GM23338 (cell line): Measurements from ENCODE around the gene ANKH. TPM values are rescaled to one million over a fixed set of nuclear protein-coding genes. Genes with fewer than 3 reads are reported as not detected.

Experiments used
- ATAC-seq: fragments of 200-7000 bp; cut with Tn5 transposase; 3 replicates; pipeline ENCODE4 v1.9.1; 2020
- DNase-seq: peaks from one replicate; pipeline ENCODE4 v3.0.0-alpha.2; 2015; ENCODE audit warnings: low spot score
- H2AFZ ChIP-seq: fragments of 200-600 bp; sonication (generic); 2 replicates; pipeline ENCODE4 v1.8.0; 2016; ENCODE audit warnings: antibody characterized with exemption, mild to moderate bottlenecking, moderate library complexity
- H3F3A ChIP-seq: fragments of 200-600 bp; sonication (generic); replicated peaks from 2 replicates; pipeline ENCODE4 v1.8.0; 2017; ENCODE audit warnings: antibody characterized with exemption, mixed run types, low read depth
- H3K27ac ChIP-seq: fragments of 200-600 bp; sonication (generic); 2 replicates; pipeline ENCODE4 v1.6.1; 2016; ENCODE audit warnings: low read depth
- H3K27me3 ChIP-seq: fragments of 200-600 bp; sonication (generic); 2 replicates; pipeline ENCODE4 v1.8.0; 2016; ENCODE audit warnings: mild to moderate bottlenecking, mixed run types, moderate library complexity; ENCODE audit not compliant: insufficient read depth
- H3K36me3 ChIP-seq: fragments of 200-600 bp; sonication (generic); 2 replicates; pipeline ENCODE4 v1.8.0; 2016; ENCODE audit warnings: mild to moderate bottlenecking; ENCODE audit not compliant: insufficient read depth
- H3K4me1 ChIP-seq: fragments of 200-600 bp; sonication (generic); 2 replicates; pipeline ENCODE4 v1.8.0; 2016; ENCODE audit warnings: mild to moderate bottlenecking, moderate library complexity; ENCODE audit not compliant: insufficient read depth
- H3K4me2 ChIP-seq: fragments of 200-600 bp; sonication (generic); 2 replicates; pipeline ENCODE4 v1.7.1; 2017; ENCODE audit warnings: mixed run types
- H3K4me3 ChIP-seq: fragments of 200-600 bp; sonication (generic); 2 replicates; pipeline ENCODE4 v1.6.1; 2016; ENCODE audit warnings: mixed run types
- H3K79me2 ChIP-seq: fragments of 200-600 bp; sonication (generic); replicated peaks from 2 replicates; pipeline ENCODE4 v1.8.0; 2017; ENCODE audit warnings: mild to moderate bottlenecking; ENCODE audit not compliant: insufficient read depth
- H3K9me2 ChIP-seq: fragments of 200-600 bp; sonication (generic); 2 replicates; pipeline ENCODE4 v1.8.0; 2017; ENCODE audit not compliant: insufficient read depth
- H4K20me1 ChIP-seq: fragments of 200-600 bp; sonication (generic); replicated peaks from 2 replicates; pipeline ENCODE4 v1.8.0; 2017; ENCODE audit warnings: mild to moderate bottlenecking; ENCODE audit not compliant: insufficient read depth
- H3K27ac Mint-ChIP-seq: 2 replicates; pipeline ENCODE4 v1.8.0; 2020; ENCODE audit warnings: inconsistent platforms, mild to moderate bottlenecking, moderate library complexity, mixed read lengths
- H3K27me3 Mint-ChIP-seq: 3 replicates; pipeline ENCODE4 v1.8.0; 2022; ENCODE audit warnings: low read depth, mild to moderate bottlenecking, moderate library complexity, mixed read lengths, inconsistent platforms; ENCODE audit not compliant: insufficient read depth, poor library complexity
- H3K36me3 Mint-ChIP-seq: 3 replicates; pipeline ENCODE4 v1.8.0; 2021; ENCODE audit warnings: low read depth, mild to moderate bottlenecking, inconsistent platforms, moderate library complexity, mixed read lengths
- H3K4me1 Mint-ChIP-seq: 3 replicates; pipeline ENCODE4 v1.8.0; 2020; ENCODE audit warnings: mild to moderate bottlenecking, inconsistent platforms, mixed read lengths
- H3K4me3 Mint-ChIP-seq: 3 replicates; pipeline ENCODE4 v1.8.0; 2021; ENCODE audit warnings: moderate library complexity, mild to moderate bottlenecking, inconsistent platforms, mixed read lengths
- H3K9me3 Mint-ChIP-seq: 3 replicates; pipeline ENCODE4 v1.8.0; 2020; ENCODE audit warnings: moderate library complexity, mild to moderate bottlenecking, inconsistent platforms, mixed read lengths
- CREB1 ChIP-seq: fragments of 250-450 bp; sonication (Bioruptor Pico); IDR thresholded peaks from 2 replicates; pipeline ENCODE4 v1.5.0; 2020; ENCODE audit warnings: low read depth, mild to moderate bottlenecking, moderate library complexity
- EZH2 ChIP-seq: fragments of 200-600 bp; sonication (generic); IDR thresholded peaks from one replicate; pipeline ENCODE4 v1.8.0; 2017; ENCODE audit warnings: antibody characterized with exemption, mild to moderate bottlenecking, low read depth; ENCODE audit not compliant: unreplicated experiment
- EZH2phosphoT487 ChIP-seq: fragments of 200-600 bp; sonication (generic); IDR thresholded peaks from one replicate; pipeline ENCODE4 v1.8.1; 2018; ENCODE audit warnings: antibody characterized with exemption; ENCODE audit not compliant: unreplicated experiment
- JUNB ChIP-seq: IDR thresholded peaks from one replicate; pipeline ENCODE4 v1.6.1; 2016; ENCODE audit warnings: antibody characterized with exemption; ENCODE audit not compliant: unreplicated experiment
- NANOG ChIP-seq: IDR thresholded peaks from 2 replicates; pipeline ENCODE4 v1.6.1; 2016; ENCODE audit warnings: antibody characterized with exemption, borderline replicate concordance
- POLR2AphosphoS5 ChIP-seq: IDR thresholded peaks from 2 replicates; pipeline ENCODE4 v1.6.1; 2016; ENCODE audit warnings: antibody characterized with exemption, low read depth
- REST ChIP-seq: IDR thresholded peaks from one replicate; pipeline ENCODE4 v1.6.1; 2018; ENCODE audit warnings: antibody characterized with exemption; ENCODE audit not compliant: unreplicated experiment
- STAT1 ChIP-seq: IDR thresholded peaks from one replicate; pipeline ENCODE4 v1.6.1; 2016; ENCODE audit warnings: antibody characterized with exemption; ENCODE audit not compliant: unreplicated experiment
- ZNF114 ChIP-seq: fragments of 250-450 bp; sonication (Bioruptor Pico); IDR thresholded peaks from 2 replicates; pipeline ENCODE4 v1.5.0; 2020; ENCODE audit warnings: mild to moderate bottlenecking, moderate library complexity
- ZNF331 ChIP-seq: fragments of 250-450 bp; sonication (Bioruptor Pico); IDR thresholded peaks from 2 replicates; pipeline ENCODE4 v1.5.0; 2020; ENCODE audit warnings: low read depth, mild to moderate bottlenecking, moderate library complexity
- polyA plus RNA-seq: library from polyadenylated mRNA; unstranded; fragments of >200 nt; fragmentation: Nextera tagmentation; extraction: Ambion mirVana; gene quantifications from 2 replicates; pipeline ENCODE4 v1.2.1, GENCODE V29; 2016
- total RNA-seq: library from RNA; depleted of rRNA; stranded (reverse); fragments of >200 nt; shearing (Covaris generic); gene quantifications from 2 replicates; pipeline ENCODE4 v1.2.3, GENCODE V29; 2014
- TF ChIP-seq, protein P1 (sequence below), 2 experiments: fragments of 200-600 bp in 1 of 2; sonication (generic) in 1 of 2; conservative IDR thresholded peaks; 2 replicates each; pipeline versions ENCODE4 v1.5.1 to v1.6.1; 2016 to 2017; ENCODE audit warnings: antibody characterized with exemption in 2 of 2, low read depth in 2 of 2, mild to moderate bottlenecking in 2 of 2, moderate library complexity in 1 of 2
- TF ChIP-seq, protein P2 (sequence below): fragments of 250-450 bp; sonication (Bioruptor Pico); IDR thresholded peaks from 2 replicates; pipeline ENCODE4 v1.5.0; 2020; ENCODE audit warnings: mild to moderate bottlenecking, moderate library complexity

Gene ANKH
- total and polyA plus RNA-seq, 2 experiments from 2014 or later: 5.0 to 6.1 TPM

GRCh38 chr5:14851597-14851996 is 20.0 kb downstream of the ANKH start:
- peaks cover 34% of the 10 kb centered on the region for H3K4me1 ChIP-seq
- peaks cover 2% of the 10 kb centered on the region for H3K27me3 Mint-ChIP-seq
- ATAC-seq: no peak
- no peaks in the 10 kb centered on the region for H3K9me3 Mint-ChIP-seq
- H3K4me3 ChIP-seq: no peak overlapping the region
- no peaks in the 10 kb centered on the region for H3F3A ChIP-seq
- DNase-seq: no peak
- H3K79me2 ChIP-seq: no peaks in the 10 kb centered on the region
- no peaks in the 10 kb centered on the region for H3K36me3 Mint-ChIP-seq
- H3K4me1 Mint-ChIP-seq: peaks cover 26% of the 10 kb centered on the region
- no peak overlapping the region for H2AFZ ChIP-seq
- no peaks in the 10 kb centered on the region for H3K9me2 ChIP-seq
- H3K4me3 Mint-ChIP-seq: no peak overlapping the region
- TF ChIP-seq ZNF114 (no peak), STAT1 (no peak), EZH2phosphoT487 (no peak), JUNB (no peak), CREB1 (CRISPR knock-in tag) (no peak), REST (no peak), ZNF331 (CRISPR knock-in tag) (no peak), NANOG (no peak), POLR2AphosphoS5 (no peak), EZH2 (no peak)
- TF ChIP-seq, protein P1, sequence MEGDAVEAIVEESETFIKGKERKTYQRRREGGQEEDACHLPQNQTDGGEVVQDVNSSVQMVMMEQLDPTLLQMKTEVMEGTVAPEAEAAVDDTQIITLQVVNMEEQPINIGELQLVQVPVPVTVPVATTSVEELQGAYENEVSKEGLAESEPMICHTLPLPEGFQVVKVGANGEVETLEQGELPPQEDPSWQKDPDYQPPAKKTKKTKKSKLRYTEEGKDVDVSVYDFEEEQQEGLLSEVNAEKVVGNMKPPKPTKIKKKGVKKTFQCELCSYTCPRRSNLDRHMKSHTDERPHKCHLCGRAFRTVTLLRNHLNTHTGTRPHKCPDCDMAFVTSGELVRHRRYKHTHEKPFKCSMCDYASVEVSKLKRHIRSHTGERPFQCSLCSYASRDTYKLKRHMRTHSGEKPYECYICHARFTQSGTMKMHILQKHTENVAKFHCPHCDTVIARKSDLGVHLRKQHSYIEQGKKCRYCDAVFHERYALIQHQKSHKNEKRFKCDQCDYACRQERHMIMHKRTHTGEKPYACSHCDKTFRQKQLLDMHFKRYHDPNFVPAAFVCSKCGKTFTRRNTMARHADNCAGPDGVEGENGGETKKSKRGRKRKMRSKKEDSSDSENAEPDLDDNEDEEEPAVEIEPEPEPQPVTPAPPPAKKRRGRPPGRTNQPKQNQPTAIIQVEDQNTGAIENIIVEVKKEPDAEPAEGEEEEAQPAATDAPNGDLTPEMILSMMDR (conservative IDR thresholded peaks at IDR 0.05; ENCODE audit: low read depth in 2 of 2): no peak
- TF ChIP-seq, protein P2, sequence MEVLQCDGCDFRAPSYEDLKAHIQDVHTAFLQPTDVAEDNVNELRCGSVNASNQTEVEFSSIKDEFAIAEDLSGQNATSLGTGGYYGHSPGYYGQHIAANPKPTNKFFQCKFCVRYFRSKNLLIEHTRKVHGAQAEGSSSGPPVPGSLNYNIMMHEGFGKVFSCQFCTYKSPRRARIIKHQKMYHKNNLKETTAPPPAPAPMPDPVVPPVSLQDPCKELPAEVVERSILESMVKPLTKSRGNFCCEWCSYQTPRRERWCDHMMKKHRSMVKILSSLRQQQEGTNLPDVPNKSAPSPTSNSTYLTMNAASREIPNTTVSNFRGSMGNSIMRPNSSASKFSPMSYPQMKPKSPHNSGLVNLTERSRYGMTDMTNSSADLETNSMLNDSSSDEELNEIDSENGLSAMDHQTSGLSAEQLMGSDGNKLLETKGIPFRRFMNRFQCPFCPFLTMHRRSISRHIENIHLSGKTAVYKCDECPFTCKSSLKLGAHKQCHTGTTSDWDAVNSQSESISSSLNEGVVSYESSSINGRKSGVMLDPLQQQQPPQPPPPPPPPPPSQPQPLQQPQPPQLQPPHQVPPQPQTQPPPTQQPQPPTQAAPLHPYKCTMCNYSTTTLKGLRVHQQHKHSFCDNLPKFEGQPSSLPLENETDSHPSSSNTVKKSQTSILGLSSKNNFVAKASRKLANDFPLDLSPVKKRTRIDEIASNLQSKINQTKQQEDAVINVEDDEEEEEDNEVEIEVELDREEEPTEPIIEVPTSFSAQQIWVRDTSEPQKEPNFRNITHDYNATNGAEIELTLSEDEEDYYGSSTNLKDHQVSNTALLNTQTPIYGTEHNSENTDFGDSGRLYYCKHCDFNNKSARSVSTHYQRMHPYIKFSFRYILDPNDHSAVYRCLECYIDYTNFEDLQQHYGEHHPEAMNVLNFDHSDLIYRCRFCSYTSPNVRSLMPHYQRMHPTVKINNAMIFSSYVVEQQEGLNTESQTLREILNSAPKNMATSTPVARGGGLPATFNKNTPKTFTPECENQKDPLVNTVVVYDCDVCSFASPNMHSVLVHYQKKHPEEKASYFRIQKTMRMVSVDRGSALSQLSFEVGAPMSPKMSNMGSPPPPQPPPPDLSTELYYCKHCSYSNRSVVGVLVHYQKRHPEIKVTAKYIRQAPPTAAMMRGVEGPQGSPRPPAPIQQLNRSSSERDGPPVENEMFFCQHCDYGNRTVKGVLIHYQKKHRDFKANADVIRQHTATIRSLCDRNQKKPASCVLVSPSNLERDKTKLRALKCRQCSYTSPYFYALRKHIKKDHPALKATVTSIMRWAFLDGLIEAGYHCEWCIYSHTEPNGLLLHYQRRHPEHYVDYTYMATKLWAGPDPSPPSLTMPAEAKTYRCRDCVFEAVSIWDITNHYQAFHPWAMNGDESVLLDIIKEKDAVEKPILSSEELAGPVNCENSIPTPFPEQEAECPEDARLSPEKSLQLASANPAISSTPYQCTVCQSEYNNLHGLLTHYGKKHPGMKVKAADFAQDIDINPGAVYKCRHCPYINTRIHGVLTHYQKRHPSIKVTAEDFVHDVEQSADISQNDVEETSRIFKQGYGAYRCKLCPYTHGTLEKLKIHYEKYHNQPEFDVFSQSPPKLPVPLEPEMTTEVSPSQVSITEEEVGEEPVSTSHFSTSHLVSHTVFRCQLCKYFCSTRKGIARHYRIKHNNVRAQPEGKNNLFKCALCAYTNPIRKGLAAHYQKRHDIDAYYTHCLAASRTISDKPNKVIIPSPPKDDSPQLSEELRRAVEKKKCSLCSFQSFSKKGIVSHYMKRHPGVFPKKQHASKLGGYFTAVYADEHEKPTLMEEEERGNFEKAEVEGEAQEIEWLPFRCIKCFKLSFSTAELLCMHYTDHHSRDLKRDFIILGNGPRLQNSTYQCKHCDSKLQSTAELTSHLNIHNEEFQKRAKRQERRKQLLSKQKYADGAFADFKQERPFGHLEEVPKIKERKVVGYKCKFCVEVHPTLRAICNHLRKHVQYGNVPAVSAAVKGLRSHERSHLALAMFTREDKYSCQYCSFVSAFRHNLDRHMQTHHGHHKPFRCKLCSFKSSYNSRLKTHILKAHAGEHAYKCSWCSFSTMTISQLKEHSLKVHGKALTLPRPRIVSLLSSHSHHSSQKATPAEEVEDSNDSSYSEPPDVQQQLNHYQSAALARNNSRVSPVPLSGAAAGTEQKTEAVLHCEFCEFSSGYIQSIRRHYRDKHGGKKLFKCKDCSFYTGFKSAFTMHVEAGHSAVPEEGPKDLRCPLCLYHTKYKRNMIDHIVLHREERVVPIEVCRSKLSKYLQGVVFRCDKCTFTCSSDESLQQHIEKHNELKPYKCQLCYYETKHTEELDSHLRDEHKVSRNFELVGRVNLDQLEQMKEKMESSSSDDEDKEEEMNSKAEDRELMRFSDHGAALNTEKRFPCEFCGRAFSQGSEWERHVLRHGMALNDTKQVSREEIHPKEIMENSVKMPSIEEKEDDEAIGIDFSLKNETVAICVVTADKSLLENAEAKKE (CRISPR knock-in tag): no peak
- no peaks in the 10 kb centered on the region for H3K27me3 ChIP-seq
- H3K4me2 ChIP-seq: no peak overlapping the region
- H4K20me1 ChIP-seq: no peaks in the 10 kb centered on the region
- H3K27ac Mint-ChIP-seq: no peak overlapping the region
- no peaks in the 10 kb centered on the region for H3K36me3 ChIP-seq
- no peak overlapping the region for H3K27ac ChIP-seq
